Muscle of arm (tissue), 12 donors: ENCODE data around the gene NTN3. TPM values are rescaled to one million over a fixed set of nuclear protein-coding genes. Genes with fewer than 3 reads are reported as not detected.
A peak's percentile ranks its signal among the peaks of the same experiment; 100 is the strongest.
"Not testable (repeated sequence)": the region's sequence is repeated elsewhere in the genome, so short reads cannot be mapped to it uniquely, and the experiment has no call there.

Source experiments
- DNase-seq: peaks from one replicate; pipeline ENCODE4 v3.0.0-alpha.2; 2013
- polyA plus RNA-seq, 12 donors: library from polyadenylated mRNA; unstranded; fragments of 120-200 nt; gene quantifications; one replicate each; pipeline ENCODE4 v1.2.1, GENCODE V29; 2013; ENCODE audit not compliant: insufficient read length in 12 of 12

NTN3 gene
- polyA plus RNA-seq, 12 donors = 1.2 to 5.6 (median 2.2) TPM; not detected in 1

DNA sequence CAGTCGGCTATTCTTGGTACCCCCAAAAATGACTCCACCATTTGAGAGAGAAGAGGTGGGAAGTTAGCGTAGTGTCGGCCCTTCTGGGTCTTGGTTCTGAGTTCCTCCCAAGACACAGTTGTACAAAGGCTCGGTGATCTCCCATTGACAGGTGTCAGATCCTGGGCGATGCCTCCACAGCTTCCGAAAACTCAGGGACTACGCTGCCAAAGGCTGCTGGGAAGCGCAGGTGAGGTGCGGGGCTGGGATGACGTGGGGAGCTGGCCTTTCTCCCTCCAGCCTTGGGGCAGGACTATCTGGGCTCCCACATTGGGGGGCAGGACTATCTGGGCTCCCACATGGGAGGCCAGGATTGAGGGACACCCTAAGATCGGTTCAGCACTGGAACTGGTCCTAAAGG lies 31.5 kb upstream of the NTN3 start:
- DNase-seq = no peak

DNA sequence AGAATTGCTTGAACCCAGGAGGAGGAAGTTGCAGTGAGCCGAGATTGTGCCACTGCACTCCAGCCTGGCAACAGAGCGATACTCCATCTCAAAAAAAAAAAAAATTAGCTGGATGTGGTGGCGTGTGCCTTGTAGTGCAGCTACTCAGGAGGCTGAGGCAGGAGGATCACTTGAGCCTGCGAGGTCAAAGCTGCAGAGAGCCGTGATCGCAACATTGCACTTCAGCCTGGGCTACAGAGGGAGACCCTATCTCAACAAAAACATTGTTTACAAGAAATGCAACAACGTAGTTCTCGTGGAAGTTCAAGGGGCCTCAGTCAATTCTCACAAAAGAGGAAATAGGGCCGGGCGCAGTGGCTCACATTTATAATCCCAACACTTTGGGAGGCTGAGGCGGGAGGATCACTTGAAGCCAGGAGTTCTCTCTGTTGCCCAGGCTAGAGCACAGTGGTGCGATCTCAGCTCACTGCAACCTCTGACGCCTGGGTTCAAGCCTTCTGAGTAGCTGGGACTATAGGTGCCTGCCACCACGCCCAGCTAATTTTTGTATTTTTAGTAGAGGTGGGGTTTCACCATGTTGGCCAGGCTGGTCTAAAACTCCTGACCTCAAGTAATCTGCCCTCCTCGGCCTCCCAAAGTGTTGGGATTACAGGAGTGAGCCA lies 29.8 kb upstream of the NTN3 start:
- DNase-seq = not testable (repeated sequence)

DNA sequence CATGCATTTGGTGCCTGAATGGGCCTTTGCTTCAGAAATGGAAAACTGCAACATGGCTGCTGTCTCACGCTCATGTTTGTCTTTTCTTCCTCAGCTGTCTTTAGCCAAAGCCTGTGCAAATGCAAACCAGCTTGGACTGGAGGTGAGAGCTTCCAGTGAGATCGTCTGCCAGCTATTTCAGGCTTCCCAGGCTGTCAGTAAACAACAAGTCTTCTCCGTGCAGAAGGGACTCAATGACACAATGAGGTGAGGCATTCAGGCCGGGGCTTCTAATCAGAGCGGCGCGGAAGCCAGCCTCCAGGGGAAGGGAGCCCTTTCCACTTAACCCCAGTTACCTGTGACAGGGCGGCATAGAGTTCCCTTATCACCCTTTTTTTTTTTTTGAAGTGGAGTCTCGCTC lies 27.5 kb upstream of the NTN3 start:
- no peak for DNase-seq

DNA sequence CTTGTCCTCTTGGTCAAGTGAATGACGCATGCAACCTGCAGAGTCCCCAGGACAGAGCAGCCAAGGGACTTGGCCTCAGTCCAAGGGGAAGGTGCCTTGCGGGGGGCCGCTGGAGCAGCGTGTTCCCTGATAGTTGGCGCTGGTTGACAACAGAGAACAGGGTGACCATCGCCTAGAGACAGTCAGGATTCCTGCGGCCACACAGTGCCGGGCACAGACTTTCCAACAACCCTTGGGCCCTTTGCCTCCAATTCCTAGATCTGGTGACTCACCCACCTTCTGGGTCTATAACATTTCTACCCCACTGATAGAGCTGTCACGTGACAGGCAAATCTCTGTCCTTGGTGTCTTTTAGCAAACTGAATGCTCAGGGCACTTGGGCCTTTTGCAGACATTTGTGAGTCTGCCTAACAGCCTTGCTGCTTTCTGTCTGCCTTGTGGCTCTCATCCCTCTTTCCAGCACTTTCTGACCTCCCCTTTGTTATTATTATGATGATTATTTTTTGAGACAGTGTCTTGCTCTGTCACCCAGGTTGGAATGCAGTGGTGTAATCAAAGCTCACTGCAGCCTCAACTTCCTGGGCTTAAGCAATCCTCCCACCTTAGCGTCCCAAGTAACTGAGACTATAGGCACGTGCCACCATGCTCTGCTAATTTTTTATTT lies 23.0 kb upstream of the NTN3 start:
- DNase-seq = no peak

DNA sequence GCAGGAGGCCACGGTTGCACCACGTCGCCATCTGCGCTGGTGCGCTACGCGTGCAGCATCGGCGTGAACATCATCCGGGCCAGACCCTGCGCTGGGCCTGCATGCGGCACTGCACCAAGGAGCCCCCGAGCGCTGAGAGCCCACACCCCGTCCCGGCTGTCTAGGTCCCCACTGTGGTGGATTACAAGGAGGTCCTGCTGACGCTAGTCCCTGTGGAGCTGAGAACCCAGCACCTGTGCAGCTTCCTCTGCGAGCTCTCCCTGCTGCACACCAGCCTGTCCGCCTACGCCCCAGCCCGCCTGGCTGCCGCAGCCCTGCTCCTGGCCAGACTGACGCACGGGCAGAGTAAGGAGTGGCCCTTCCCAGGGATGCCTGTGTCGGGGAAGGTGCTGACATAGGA lies 22.0 kb upstream of the NTN3 start:
- no peak for DNase-seq

DNA sequence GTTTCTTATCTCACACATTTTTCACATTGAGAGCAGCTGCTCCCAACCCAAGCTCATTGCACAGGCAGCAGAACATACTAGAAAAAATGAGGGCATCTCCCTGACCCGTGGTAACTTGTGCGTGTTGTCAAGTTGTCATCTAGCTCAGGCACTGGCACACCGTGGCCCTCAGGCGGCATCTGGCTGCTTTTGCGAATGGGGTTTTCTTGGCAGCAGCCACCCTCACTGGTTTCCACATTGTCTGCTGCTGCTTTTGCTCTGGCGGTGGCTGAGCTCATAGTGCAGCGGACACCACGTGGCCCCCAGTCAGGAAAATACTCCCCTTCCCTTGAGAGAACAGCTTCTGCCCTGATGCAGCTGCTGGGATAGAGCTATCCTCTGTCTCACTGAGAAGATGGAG lies 20.6 kb upstream of the NTN3 start:
- no peak for DNase-seq

DNA sequence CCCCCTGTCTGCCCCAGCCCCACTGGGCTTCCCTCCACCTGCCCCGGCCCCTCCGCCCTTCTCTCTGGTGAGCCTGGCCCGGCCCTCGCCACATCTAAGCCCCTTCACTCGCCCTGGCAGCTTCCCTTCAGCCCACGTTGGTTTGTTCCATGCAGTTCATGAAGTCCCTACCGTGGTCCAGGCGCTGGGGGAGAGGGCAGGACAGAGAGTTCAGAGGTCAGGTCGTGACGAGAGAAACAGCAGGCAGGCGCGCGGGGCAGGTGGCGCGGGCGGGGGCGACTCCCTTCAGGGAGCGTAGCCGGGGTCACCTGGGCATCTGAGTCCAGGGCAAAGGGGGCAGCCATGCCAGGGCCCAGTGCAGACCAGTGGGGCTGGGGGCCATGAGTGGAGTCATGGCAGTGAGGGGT lies 20.1 kb upstream of the NTN3 start:
- DNase-seq = no peak

DNA sequence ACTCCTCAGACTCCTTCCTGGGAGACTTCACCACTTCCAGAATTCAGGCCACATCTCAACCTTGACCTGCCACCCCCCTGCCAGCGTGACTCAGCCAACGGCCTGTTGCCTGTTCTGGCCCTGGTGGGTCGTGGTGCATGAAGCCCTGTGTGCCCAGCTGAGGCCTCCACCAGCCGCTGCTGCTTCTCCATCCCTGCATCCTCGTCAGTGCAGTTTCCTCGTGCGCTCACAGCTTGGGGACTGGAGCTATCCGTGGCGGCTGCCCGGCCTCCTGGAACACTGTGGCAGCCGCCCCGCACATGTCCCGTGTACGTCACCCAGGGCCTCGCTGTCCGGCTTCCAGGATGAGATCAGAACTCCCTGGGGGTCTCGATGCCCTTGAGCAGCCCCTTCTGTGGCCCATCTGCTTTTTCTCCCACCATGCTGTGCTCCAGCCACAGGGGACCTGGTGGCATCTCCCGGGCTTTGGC lies 19.2 kb upstream of the NTN3 start:
- DNase-seq = no peak

DNA sequence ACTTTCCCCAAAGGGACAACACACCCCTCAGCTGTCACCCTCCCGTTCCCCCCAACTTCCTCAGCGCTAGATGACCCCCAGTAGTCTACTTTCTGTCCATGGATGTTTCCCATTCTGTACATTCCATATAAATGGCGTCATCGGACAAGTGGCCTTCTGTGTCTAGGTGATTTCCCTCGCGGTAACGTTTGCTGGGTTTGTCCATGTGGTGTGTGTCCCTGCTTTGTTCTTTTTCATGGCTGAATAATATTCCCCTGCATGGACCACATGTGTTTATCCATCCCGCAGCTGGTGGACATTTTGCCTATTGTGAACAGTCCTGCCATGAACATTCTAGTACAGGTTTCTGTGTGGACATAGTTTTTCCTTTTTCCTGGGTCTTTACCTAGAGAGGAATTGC lies 18.4 kb upstream of the NTN3 start:
- DNase-seq = no peak

DNA sequence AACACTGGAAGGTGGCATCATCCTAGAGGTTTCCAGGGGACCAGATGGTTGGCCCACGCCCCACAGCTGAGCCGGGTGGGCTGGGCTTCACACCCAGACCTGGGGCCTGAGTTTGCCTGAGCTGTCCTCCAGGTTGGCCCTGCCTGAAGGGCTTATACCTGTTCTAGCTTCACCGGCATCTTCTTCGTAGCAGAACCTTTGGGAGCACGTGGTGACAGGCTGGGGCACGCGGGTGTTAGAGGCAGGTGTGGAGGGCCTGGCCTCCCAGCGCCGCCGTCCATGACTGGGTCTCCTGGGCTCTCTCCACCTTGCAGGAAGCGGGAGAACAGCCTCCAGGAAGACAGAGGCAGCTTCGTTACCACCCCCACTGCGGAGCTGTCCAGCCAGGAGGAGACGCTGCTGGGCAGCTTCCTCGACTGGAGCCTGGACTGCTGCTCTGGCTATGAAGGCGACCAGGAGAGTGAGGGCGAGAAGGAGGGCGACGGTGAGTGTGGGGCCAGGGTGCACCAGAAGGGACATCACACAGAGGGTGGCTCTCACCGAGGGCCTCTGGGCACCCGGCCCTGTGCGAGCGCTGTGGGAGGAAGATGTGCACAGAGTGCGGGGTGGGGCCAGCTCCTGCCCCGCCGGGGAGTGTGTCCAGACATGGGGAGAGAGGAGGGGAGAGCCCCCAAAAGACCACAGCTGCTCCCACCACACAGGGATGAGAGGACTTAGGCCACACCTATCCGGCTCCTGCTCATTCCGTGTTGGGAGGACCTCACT lies 15.8 kb upstream of the NTN3 start:
- no peak for DNase-seq

DNA sequence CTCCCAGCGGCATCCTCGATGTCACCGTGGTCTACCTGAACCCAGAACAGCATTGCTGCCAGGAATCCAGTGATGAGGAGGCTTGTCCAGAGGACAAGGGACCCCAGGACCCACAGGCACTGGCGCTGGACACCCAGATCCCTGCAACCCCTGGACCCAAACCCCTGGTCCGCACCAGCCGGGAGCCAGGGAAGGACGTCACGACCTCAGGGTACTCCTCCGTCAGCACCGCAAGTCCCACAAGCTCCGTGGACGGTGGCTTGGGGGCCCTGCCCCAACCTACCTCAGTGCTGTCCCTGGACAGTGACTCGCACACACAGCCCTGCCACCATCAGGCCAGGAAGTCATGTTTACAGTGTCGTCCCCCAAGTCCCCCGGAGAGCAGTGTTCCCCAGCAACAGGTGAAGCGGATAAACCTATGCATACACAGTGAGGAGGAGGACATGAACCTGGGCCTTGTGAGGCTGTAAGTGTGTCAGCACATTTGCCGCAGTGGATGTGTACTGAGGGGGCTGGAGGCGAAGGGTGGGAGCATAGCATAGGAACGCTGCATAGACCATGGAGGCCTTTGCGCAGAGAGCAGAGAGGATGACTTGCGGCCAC lies 14.4 kb upstream of the NTN3 start:
- no peak for DNase-seq

DNA sequence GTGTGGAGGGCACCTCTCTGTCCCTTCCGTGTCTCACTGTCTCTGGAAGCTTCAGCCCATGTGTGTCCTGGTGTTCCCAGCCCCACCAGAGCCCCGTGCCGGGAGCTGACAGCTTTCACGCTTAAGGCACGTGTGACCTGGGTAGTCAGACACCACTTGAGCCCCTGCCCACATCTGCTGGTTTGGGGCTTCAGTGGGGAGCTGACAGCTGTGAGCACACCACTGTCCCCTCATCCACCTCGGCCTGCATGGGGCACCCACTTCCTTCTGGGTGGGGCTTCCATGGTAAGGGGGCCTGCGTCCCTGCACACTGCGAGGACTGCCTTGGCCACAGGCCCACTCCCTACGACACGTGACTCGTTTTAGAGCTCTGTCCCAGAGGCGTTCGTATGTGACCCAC lies 13.8 kb upstream of the NTN3 start:
- no peak for DNase-seq

DNA sequence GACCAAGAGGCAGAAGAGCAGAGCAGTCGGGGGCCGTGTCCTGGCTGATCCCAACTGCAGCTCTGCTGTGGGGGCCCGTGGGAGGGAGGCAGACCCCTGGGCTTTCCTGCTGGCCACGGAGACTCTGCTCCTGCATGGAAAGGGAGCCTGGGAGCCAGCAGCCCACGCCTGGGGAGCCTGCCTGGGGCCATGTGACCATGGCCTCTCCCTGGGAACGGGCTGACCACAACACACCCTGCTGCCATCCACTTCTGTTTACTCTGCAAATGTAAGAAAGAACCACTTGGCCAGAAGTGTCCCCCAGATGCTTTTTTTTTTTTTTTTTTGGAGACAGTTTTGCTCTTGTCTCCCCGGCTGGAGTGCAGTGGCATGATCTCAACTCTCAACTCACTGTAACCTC lies 13.2 kb upstream of the NTN3 start:
- no peak for DNase-seq

DNA sequence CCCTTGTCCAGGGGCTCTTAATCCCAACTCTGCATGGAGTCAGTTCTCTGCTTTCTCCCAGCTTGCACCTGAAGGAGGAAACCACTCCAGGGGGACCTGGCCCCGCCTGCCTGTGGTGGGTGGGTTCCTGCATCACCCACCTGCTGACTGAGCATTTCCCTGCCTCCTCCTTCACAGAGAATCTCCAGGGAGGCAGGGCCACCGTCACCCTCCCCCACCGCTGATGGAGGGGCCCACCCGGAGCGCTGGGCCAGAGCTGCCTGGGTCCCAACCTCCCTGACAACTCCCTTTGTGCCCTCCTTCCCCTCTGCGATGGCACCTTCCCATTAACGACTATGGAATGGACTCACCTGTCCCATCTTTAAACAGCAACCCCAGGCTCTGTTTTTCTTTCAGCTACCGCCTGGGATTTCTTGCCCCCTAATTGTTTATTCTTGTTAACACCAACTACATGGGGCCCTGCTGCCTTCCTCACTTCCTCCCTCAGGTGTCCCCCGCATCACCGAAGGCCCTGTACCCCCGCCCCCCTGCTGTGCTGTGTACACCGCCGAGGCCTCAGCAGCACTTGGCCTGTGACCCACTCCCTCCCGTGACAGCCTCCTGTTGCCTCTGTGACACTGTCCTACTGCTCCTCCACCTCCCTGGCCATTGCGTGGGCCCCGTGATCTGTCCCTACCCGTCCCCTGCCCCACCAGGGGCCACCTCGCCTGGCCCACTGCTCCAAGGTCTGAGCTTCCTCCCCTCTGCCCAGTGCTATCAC lies 12.0 kb upstream of the NTN3 start:
- no peak for DNase-seq

DNA sequence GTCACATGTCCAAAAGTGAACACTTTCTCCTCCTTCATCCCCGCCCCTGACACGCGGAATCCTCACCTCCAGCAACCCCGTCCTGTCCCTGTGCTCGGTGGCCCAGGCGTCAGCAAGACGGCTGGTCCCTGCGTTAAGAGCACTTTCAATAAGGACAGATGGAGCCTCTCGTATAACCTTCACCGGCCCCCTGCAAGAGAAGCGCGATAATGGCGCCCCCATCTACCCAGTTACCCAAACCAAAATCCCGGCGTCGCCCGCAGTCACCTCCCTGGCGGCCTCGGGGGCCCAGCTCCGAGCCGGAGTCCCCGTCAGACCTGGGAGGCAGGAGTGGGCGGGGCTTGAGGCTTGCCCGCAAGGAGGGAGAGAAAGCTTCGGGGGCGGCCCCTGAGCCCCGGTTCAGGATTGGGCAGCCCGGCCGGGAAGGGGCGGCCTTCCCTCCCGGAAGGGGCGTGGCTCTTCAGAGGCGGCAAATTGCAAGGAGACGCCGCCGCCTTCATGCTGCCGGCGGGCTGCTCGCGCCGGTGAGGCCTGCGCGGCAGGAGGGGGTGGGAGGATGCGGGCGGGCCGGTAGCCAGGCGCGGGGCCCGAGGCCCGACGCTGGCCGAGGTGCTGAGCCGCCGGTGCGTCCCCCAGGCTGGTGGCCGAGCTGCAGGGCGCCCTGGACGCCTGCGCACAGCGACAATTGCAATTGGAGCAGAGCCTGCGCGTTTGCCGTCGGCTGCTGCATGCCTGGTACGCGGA lies 11.3 kb upstream of the NTN3 start, which contains the start of gene TEDC2:
Gene TEDC2, plus strand, starts transcription at position 463 of the 744 bp plus-strand sequence. Its CDS starts 36 bp downstream, at position 499.
- DNase-seq = peak; percentile 94

DNA sequence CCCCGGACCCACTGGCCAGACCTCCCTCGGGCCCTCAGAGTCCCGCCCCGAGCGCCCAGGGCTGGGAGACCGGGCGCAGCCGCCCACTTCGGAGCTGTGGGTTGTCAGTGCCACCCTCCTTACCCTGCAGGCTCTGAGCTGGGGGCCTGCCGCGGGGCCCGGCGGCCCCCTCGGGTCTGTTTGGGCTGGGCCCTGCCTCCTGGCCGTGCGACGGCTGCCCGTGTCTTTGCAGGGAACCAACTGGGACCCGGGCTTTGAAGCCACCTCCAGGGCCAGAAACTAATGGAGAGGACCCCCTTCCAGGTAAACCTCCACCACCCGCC lies 10.7 kb upstream of the NTN3 start:
- no peak for DNase-seq

DNA sequence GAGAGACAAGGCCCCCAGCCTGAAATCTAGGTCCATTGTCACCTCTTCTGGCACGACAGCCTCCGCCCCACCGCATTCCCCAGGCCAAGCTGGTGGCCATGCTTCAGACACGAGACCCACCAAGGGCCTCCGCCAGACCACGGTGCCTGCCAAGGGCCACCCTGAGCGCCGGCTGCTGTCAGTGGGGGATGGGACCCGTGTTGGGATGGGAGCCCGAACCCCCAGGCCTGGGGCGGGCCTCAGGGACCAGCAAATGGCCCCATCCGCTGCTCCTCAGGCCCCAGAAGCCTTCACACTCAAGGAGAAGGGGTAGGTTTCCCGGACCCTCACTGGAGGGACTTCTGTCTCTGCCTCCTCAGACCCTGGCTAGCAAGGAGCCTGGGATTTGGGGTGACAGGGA lies 10.2 kb upstream of the NTN3 start:
- no peak for DNase-seq

DNA sequence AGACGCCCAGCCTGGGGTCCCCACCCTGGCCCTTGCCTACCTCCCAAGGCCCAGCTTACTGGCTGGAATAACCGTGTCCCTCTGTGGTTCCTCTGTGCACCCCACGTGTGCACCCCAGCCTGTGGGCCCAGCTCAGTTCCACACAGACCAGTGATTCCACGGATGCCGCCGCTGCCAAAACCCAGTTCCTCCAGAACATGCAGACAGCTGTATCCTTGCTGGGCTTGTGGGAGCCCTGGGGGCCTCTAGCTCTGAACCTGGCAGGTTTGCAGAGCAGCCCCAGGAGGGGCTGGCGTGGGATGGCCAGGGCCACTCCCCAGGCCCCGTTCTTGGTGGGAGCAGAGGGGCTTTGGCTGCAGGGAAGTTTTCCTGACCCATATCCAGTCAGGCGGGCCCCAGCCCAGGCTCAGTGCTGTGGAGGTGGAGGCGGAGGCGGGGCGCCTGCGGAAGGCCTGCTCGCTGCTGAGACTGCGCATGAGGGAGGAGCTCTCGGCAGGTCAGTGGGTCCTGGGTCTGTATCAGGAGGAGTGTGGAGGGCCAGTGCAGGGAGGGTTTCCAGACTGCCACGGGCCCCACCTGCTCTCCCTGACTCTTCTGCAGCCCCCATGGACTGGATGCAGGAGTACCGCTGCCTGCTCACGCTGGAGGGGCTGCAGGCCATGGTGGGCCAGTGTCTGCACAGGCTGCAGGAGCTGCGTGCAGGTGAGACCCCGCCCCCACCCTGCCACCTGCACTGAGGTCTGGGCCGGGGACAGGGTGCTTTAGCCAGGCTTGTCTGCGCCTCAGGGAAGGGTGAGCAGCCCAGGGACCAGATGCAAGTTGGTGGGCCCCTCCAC lies 8.8 kb upstream of the NTN3 start:
- no peak for DNase-seq

DNA sequence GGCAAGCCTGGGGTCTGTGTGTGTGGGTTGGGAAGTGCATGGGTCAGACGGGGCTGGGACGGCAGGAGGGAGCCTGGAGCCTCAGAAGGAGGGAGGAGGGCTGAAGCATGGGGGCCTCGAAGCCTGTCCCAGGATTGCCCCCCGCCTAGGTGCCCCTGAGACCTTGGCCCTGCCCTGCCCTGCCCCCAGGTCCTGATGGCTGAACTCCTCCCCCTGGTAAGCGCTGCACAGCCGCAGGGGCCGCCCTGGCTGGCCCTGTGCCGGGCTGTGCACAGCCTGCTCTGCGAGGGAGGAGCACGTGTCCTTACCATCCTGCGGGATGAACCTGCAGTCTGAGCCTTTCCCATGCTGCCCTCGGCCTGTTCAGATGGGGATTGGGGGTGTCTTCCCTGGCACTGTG lies 6.8 kb upstream of the NTN3 start:
- no peak for DNase-seq
